GM12801 (cell line): ENCODE measurements around the gene ITPRID1.

Experiments used
- CTCF ChIP-seq: IDR thresholded peaks from one replicate; pipeline ENCODE4 v1.5.1; 2011; ENCODE audit warnings: control low read depth; ENCODE audit not compliant: insufficient read length; ENCODE audit errors: extremely low read depth

The ITPRID1 gene

GRCh38 chr7:31652063-31652326, 138.1 kb downstream of the ITPRID1 start:
- no peak for TF ChIP-seq CTCF

GRCh38 chr7:31663072-31663471, 149.2 kb downstream of the ITPRID1 start:
- TF ChIP-seq CTCF, result no peak

GRCh38 chr7:31664890-31665289, 151.0 kb downstream of the ITPRID1 start:
- no peak for TF ChIP-seq CTCF

- TF ChIP-seq CTCF, result no peak
These were observed 151.7 kb downstream of the ITPRID1 start for GRCh38 chr7:31665546-31665945.

GRCh38 chr7:31669461-31669860, 155.6 kb downstream of the ITPRID1 start:
- TF ChIP-seq CTCF, result no peak

GRCh38 chr7:31679574-31680305, 165.8 kb downstream of the ITPRID1 start:
- TF ChIP-seq CTCF, result no peak

- TF ChIP-seq CTCF, result no peak
These were observed 169.7 kb downstream of the ITPRID1 start for GRCh38 chr7:31683445-31684225.
